ENCODE results near the gene TRIM33.

GRCh38 chr1:114558544-114558943, 47.5 kb upstream of the TRIM33 start:
- TF ChIP-seq CTCF (conservative IDR thresholded peaks at IDR 0.05), result peak; percentile 69
- no peak for TF ChIP-seq EZH2 (IDR thresholded peaks at IDR 0.05; ENCODE audit: low read depth)

Measured in PC-9 (cell line).